NB4 (cell line): Measurements from ENCODE around the gene MYO1A.

Experiments
- DNase-seq: peaks from one replicate; pipeline ENCODE4 v3.0.0; 2010; ENCODE audit warnings: low read depth
- H3K4me3 ChIP-seq: one replicate; pipeline ENCODE4 v1.5.1; 2011; ENCODE audit warnings: mild to moderate bottlenecking, low read depth, low read length, moderate library complexity
- CTCF ChIP-seq: IDR thresholded peaks from one replicate; pipeline ENCODE4 v1.5.1; 2012; ENCODE audit warnings: low read depth, low read length
- MAX ChIP-seq: IDR thresholded peaks from 2 replicates; pipeline ENCODE4 v1.6.1; 2011; ENCODE audit warnings: low read depth, low read length
- MYC ChIP-seq: IDR thresholded peaks from 2 replicates; pipeline ENCODE4 v1.6.1; 2011; ENCODE audit warnings: low read depth, low read length
- POLR2A ChIP-seq: IDR thresholded peaks from 2 replicates; pipeline ENCODE4 v1.6.1; 2011; ENCODE audit warnings: mild to moderate bottlenecking; ENCODE audit not compliant: insufficient read length; ENCODE audit errors: extremely low read depth

The MYO1A gene

GRCh38 chr12:57006809-57007475 lies 43.0 kb downstream of the MYO1A start:
- peak overlapping the region; percentile 37 for H3K4me3 ChIP-seq
- no peak for DNase-seq

GRCh38 chr12:57005980-57006808 lies 43.7 kb downstream of the MYO1A start, which contains the start of gene ZBTB39:
TSS of gene ZBTB39 (minus strand) at chr12:57006546. CDS start at chr12:57004917, 1,629 bp downstream.
- peak; percentile 80 for DNase-seq
- TF ChIP-seq POLR2A (peak; percentile 64), CTCF (peak; percentile 61), MYC (no peak), MAX (no peak)
- H3K4me3 ChIP-seq, result peak within 1 kb of the TSS; percentile 67

More at GRCh38 chr12:57006809-57007475, 43.0 kb downstream of the MYO1A start:
- TF ChIP-seq MYC (no peak), CTCF (no peak), MAX (no peak), POLR2A (no peak)

- no peak overlapping the region for H3K4me3 ChIP-seq
- TF ChIP-seq CTCF (no peak), MYC (no peak), MAX (no peak), POLR2A (no peak)
- DNase-seq, result no peak
Observed at GRCh38 chr12:57004651-57005050, 45.3 kb downstream of the MYO1A start.

- no peak for DNase-seq
- TF ChIP-seq MAX (no peak), CTCF (no peak), MYC (no peak), POLR2A (no peak)
- no peak overlapping the region for H3K4me3 ChIP-seq
Observed at GRCh38 chr12:57003395-57003794, 46.5 kb downstream of the MYO1A start.

- peak; percentile 77 for DNase-seq
- TF ChIP-seq MYC, result no peak
- no peak for TF ChIP-seq MAX
- TF ChIP-seq CTCF, result peak; percentile 86
Observed at GRCh38 chr12:57001448-57001906, 48.5 kb downstream of the MYO1A start.

More at GRCh38 chr12:57001448-57001906, 48.5 kb downstream of the MYO1A start:
- no peak overlapping the region for H3K4me3 ChIP-seq
